Measurements from ENCODE around the gene PPFIA1. TPM values are rescaled to one million over a fixed set of nuclear protein-coding genes. Genes with fewer than 3 reads are reported as not detected.

PPFIA1 gene
- polyA plus RNA-seq, 2 of the 4 experiments (the other 2 are of a cell fraction) = 23.3 to 45.6 TPM

DNA sequence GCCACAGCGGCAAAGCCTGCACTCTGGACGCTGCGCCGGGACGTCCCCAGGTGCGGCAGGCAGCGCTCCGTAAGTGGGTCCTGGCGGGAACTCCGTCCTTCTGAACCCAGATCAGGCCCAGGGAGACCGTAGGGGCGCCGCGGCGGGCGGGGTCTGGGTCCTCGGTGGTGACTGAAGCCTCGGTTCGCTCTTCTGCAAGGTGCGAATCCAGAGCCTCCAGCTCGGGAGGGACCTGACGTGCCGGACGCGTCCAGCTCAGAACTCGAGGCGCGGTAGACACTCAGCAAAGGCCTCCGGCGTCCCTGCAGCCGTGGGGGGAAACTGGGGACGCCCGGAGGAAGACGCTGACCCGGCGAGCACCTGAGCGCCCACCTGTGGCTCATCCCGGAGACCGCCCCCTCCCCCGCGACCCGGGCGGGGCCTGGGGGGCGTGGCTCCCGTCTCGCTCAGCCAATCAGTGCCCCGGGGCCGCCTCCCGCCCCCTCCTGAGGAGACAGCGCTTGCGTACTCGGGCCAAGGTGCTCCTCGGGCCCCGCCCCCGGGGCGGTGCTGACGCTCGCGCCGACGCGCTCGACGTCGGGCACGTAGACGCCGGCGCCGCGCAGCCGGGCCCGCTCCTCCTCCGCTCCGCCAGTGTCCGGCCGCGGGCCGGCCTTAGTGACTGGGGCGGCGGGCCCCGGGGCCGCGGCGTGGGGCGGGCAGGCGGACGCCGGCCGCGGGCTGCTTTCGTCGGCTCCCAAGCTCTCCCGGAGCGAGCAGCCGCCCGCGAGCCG, at the start of gene PPFIA1 (continued):
- TF ChIP-seq NR3C1 (IDR thresholded peaks at IDR 0.05) (no peak), HOXA7 (CRISPR knock-in tag; IDR thresholded peaks at IDR 0.05) (no peak), RAD21 (conservative IDR thresholded peaks at IDR 0.05 in 1 of 2, IDR thresholded peaks at IDR 0.05 in 1 of 2) (peak in 1 of 2 experiments; percentile 13; a peak in 1 of 5 replicates), CBX8 (IDR thresholded peaks at IDR 0.05) (no peak), SMC3 (IDR thresholded peaks at IDR 0.05) (no peak; the same call in 2 of the 3 replicates), BHLHE40 (IDR thresholded peaks at IDR 0.05; ENCODE audit: low read depth, low read length) (no peak), PHF8 (IDR thresholded peaks at IDR 0.05; ENCODE audit: borderline replicate concordance, low read depth) (no peak), KDM1A (IDR thresholded peaks at IDR 0.05; ENCODE audit: low read depth) (peak; percentile 31; the same call in 1 of the 2 replicates), HOXB5 (CRISPR knock-in tag; IDR thresholded peaks at IDR 0.05) (no peak), TFCP2L1 (CRISPR knock-in tag; IDR thresholded peaks at IDR 0.05) (no peak), ZC3H11A (IDR thresholded peaks at IDR 0.05) (no peak), CHD2 (IDR thresholded peaks at IDR 0.05; ENCODE audit: low read length, partially characterized antibody) (no peak), ESRRA (IDR thresholded peaks at IDR 0.05; ENCODE audit: borderline replicate concordance, low read length) (no peak), MYC (IDR thresholded peaks at IDR 0.05; ENCODE audit: borderline replicate concordance, low read length) (no peak), RCOR1 (IDR thresholded peaks at IDR 0.05; ENCODE audit: low read depth, low read length) (no peak), NPAS2 (CRISPR knock-in tag; IDR thresholded peaks at IDR 0.05; ENCODE audit: borderline replicate concordance) (no peak), SREBF2 (IDR thresholded peaks at IDR 0.05) (no peak), HEYL (CRISPR knock-in tag; IDR thresholded peaks at IDR 0.05) (no peak), EP300 (IDR thresholded peaks at IDR 0.05) (peak in 1 of 2 experiments; percentile 23; a peak in 1 of 5 replicates), POLR2AphosphoS2 (conservative IDR thresholded peaks at IDR 0.05; ENCODE audit: low read length) (no peak), HOXB13 (CRISPR knock-in tag; IDR thresholded peaks at IDR 0.05; ENCODE audit: low read depth) (no peak), CTCF (IDR thresholded peaks at IDR 0.05) (no peak; the same call in 2 of the 3 replicates), BCL3 (IDR thresholded peaks at IDR 0.05) (peak; percentile 86; the same call in 1 of the 3 replicates)
- TF ChIP-seq, protein P1, sequence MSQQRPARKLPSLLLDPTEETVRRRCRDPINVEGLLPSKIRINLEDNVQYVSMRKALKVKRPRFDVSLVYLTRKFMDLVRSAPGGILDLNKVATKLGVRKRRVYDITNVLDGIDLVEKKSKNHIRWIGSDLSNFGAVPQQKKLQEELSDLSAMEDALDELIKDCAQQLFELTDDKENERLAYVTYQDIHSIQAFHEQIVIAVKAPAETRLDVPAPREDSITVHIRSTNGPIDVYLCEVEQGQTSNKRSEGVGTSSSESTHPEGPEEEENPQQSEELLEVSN (IDR thresholded peaks at IDR 0.05; ENCODE audit: borderline replicate concordance, low read depth) = 0 out of 2 replicates have a peak, but pooled peaks have one; percentile 47
- TF ChIP-seq, protein P2, sequence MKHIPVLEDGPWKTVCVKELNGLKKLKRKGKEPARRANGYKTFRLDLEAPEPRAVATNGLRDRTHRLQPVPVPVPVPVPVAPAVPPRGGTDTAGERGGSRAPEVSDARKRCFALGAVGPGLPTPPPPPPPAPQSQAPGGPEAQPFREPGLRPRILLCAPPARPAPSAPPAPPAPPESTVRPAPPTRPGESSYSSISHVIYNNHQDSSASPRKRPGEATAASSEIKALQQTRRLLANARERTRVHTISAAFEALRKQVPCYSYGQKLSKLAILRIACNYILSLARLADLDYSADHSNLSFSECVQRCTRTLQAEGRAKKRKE (CRISPR knock-in tag; IDR thresholded peaks at IDR 0.05; ENCODE audit: low read depth) = no peak
